Breast epithelium (tissue), 3 donors: ENCODE data around the gene CSRP2.

Experiments used
- POLR2A ChIP-seq: fragments of 450-650 bp; IDR thresholded peaks from one replicate; pipeline ENCODE4 v1.6.1; 2016; ENCODE audit warnings: antibody characterized with exemption, mild to moderate bottlenecking, moderate library complexity
- POLR2AphosphoS5 ChIP-seq, 3 donors: sonication (generic); formaldehyde crosslinking; IDR thresholded peaks; one replicate each; pipeline ENCODE4 v1.6.1; 2017; ENCODE audit warnings: antibody characterized with exemption in 3 of 3
- TF ChIP-seq, protein P1 (sequence below), 3 donors: fragments of 450-650 bp; IDR thresholded peaks; one replicate each; pipeline ENCODE4 v1.5.1; 2016 to 2017; ENCODE audit warnings: antibody characterized with exemption in 3 of 3, mild to moderate bottlenecking in 3 of 3, moderate library complexity in 3 of 3

DNA sequence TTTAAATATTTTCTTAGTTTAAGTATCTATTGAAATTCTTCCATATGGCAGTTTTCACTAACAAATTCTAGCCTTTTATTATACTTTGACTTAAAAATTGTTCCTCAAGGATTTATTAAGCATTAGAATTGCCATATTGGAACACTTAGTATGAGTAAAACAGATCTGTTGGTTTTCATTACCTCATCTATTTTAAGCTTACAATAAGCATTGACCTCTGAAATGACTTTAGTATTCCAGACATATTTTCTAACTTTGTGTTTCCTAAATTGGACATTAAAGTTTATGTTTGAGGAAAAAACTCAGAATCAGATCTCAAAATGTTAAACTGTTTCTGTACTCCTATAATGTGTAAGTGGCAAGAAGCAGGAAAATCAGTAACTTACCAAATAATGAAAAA lies 48.4 kb downstream of the CSRP2 start:
- TF ChIP-seq, protein P1, sequence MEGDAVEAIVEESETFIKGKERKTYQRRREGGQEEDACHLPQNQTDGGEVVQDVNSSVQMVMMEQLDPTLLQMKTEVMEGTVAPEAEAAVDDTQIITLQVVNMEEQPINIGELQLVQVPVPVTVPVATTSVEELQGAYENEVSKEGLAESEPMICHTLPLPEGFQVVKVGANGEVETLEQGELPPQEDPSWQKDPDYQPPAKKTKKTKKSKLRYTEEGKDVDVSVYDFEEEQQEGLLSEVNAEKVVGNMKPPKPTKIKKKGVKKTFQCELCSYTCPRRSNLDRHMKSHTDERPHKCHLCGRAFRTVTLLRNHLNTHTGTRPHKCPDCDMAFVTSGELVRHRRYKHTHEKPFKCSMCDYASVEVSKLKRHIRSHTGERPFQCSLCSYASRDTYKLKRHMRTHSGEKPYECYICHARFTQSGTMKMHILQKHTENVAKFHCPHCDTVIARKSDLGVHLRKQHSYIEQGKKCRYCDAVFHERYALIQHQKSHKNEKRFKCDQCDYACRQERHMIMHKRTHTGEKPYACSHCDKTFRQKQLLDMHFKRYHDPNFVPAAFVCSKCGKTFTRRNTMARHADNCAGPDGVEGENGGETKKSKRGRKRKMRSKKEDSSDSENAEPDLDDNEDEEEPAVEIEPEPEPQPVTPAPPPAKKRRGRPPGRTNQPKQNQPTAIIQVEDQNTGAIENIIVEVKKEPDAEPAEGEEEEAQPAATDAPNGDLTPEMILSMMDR (IDR thresholded peaks at IDR 0.05): no peak
- TF ChIP-seq POLR2A (no peak), POLR2AphosphoS5 (IDR thresholded peaks at IDR 0.05) (no peak)
